Measurements from ENCODE around the gene TUBG2.

Gene TUBG2

GRCh38 chr17:42691021-42691545 lies 32.0 kb downstream of the TUBG2 start:
- H3K4me2 ChIP-seq (ENCODE audit: low read depth, low read length, poor library complexity, severe bottlenecking) = no peak overlapping the region
- no peaks in the 10 kb centered on the region for H3K79me2 ChIP-seq (ENCODE audit: insufficient read depth, low read length)
- H3K27ac ChIP-seq (ENCODE audit: low read depth, low read length) = no peak overlapping the region
- no peaks in the 10 kb centered on the region for H3K27me3 ChIP-seq (ENCODE audit: low read length)
- TF ChIP-seq CTCF (IDR thresholded peaks at IDR 0.05; ENCODE audit: insufficient read depth, low read length, poor library complexity, severe bottlenecking) (no peak), EZH2phosphoT487 (conservative IDR thresholded peaks at IDR 0.05; ENCODE audit: low read length) (no peak)
- H3K9me2 ChIP-seq (replicated peaks; ENCODE audit: insufficient read depth, low read length) = no peaks in the 10 kb centered on the region
- H3K9ac ChIP-seq (ENCODE audit: low read length) = no peak overlapping the region
- H3K36me3 ChIP-seq (ENCODE audit: low read length) = no peaks in the 10 kb centered on the region
- no peaks in the 10 kb centered on the region for H3K9me3 ChIP-seq (ENCODE audit: insufficient read depth, low read length)
- H4K20me1 ChIP-seq (ENCODE audit: low read depth, low read length) = no peaks in the 10 kb centered on the region
- H3K4me3 ChIP-seq (ENCODE audit: insufficient read depth, low read length, poor library complexity, severe bottlenecking) = no peak overlapping the region
- H3F3A ChIP-seq (ENCODE audit: insufficient read depth) = no peaks in the 10 kb centered on the region
- H2AFZ ChIP-seq (ENCODE audit: low read depth, low read length, severe bottlenecking) = no peak overlapping the region

- H4K20me1 ChIP-seq (ENCODE audit: low read depth, low read length) = no peaks in the 10 kb centered on the region
- no peaks in the 10 kb centered on the region for H3K9me3 ChIP-seq (ENCODE audit: insufficient read depth, low read length)
- no peak overlapping the region for H3K4me2 ChIP-seq (ENCODE audit: low read depth, low read length, poor library complexity, severe bottlenecking)
- no peaks in the 10 kb centered on the region for H3K79me2 ChIP-seq (ENCODE audit: insufficient read depth, low read length)
- H3K36me3 ChIP-seq (ENCODE audit: low read length) = no peaks in the 10 kb centered on the region
- H3K9ac ChIP-seq (ENCODE audit: low read length) = no peak overlapping the region
- no peak overlapping the region for H3K4me3 ChIP-seq (ENCODE audit: insufficient read depth, low read length, poor library complexity, severe bottlenecking)
- H2AFZ ChIP-seq (ENCODE audit: low read depth, low read length, severe bottlenecking) = no peak overlapping the region
- H3F3A ChIP-seq (ENCODE audit: insufficient read depth) = no peaks in the 10 kb centered on the region
- H3K9me2 ChIP-seq (replicated peaks; ENCODE audit: insufficient read depth, low read length) = no peaks in the 10 kb centered on the region
- TF ChIP-seq EZH2phosphoT487 (conservative IDR thresholded peaks at IDR 0.05; ENCODE audit: low read length) (no peak), CTCF (IDR thresholded peaks at IDR 0.05; ENCODE audit: insufficient read depth, low read length, poor library complexity, severe bottlenecking) (no peak)
- no peaks in the 10 kb centered on the region for H3K27me3 ChIP-seq (ENCODE audit: low read length)
- H3K27ac ChIP-seq (ENCODE audit: low read depth, low read length) = no peak overlapping the region
Measured at GRCh38 chr17:42692489-42692888, 33.4 kb downstream of the TUBG2 start.

GRCh38 chr17:42694524-42694923 lies 35.4 kb downstream of the TUBG2 start:
- H3F3A ChIP-seq (ENCODE audit: insufficient read depth) = no peaks in the 10 kb centered on the region
- no peak for TF ChIP-seq EZH2phosphoT487 (conservative IDR thresholded peaks at IDR 0.05; ENCODE audit: low read length)
- TF ChIP-seq CTCF (IDR thresholded peaks at IDR 0.05; ENCODE audit: insufficient read depth, low read length, poor library complexity, severe bottlenecking) = no peak
- no peaks in the 10 kb centered on the region for H4K20me1 ChIP-seq (ENCODE audit: low read depth, low read length)
- H3K79me2 ChIP-seq (ENCODE audit: insufficient read depth, low read length) = no peaks in the 10 kb centered on the region
- H3K36me3 ChIP-seq (ENCODE audit: low read length) = no peaks in the 10 kb centered on the region
- no peak overlapping the region for H3K4me2 ChIP-seq (ENCODE audit: low read depth, low read length, poor library complexity, severe bottlenecking)
- H3K27ac ChIP-seq (ENCODE audit: low read depth, low read length) = no peak overlapping the region
- H3K9me3 ChIP-seq (ENCODE audit: insufficient read depth, low read length) = no peaks in the 10 kb centered on the region
- H3K9ac ChIP-seq (ENCODE audit: low read length) = no peak overlapping the region
- H2AFZ ChIP-seq (ENCODE audit: low read depth, low read length, severe bottlenecking) = no peak overlapping the region
- H3K9me2 ChIP-seq (replicated peaks; ENCODE audit: insufficient read depth, low read length) = no peaks in the 10 kb centered on the region
- H3K27me3 ChIP-seq (ENCODE audit: low read length) = no peaks in the 10 kb centered on the region
- H3K4me3 ChIP-seq (ENCODE audit: insufficient read depth, low read length, poor library complexity, severe bottlenecking) = no peak overlapping the region
